Trophoblast cell (in vitro differentiated cells and primary cell): ENCODE data around the gene MEIKIN.
"Not testable (repeated sequence)": the region's sequence is repeated elsewhere in the genome, so short reads cannot be mapped to it uniquely, and the experiment has no call there.

Experiments used
- DNase-seq, 2 donors: peaks; one replicate each; pipeline ENCODE4 v3.0.0-alpha.2; 2016
- H2AFZ ChIP-seq: 2 replicates; pipeline ENCODE4 v1.6.1; 2013; ENCODE audit warnings: low read length, moderate library complexity, mild to moderate bottlenecking; ENCODE audit not compliant: insufficient read depth, poor library complexity
- H2AK5ac ChIP-seq: 2 replicates; pipeline ENCODE4 v1.6.1; 2013; ENCODE audit warnings: mild to moderate bottlenecking, low read length
- H2BK120ac ChIP-seq: 2 replicates; pipeline ENCODE4 v1.6.1; 2013; ENCODE audit warnings: low read length, mild to moderate bottlenecking, moderate library complexity; ENCODE audit not compliant: insufficient read depth, poor library complexity
- H2BK12ac ChIP-seq: 2 replicates; pipeline ENCODE4 v1.6.1; 2013; ENCODE audit warnings: mild to moderate bottlenecking, low read length, moderate library complexity
- H2BK5ac ChIP-seq: 2 replicates; pipeline ENCODE4 v1.6.1; 2013; ENCODE audit warnings: low read length, low read depth, moderate library complexity, mild to moderate bottlenecking; ENCODE audit not compliant: poor library complexity
- H3K14ac ChIP-seq: 2 replicates; pipeline ENCODE4 v1.6.1; 2013; ENCODE audit warnings: mild to moderate bottlenecking, low read length
- H3K18ac ChIP-seq: 2 replicates; pipeline ENCODE4 v1.6.1; 2013; ENCODE audit warnings: mild to moderate bottlenecking, low read length
- H3K23ac ChIP-seq: 2 replicates; pipeline ENCODE4 v1.6.1; 2013; ENCODE audit warnings: low read length
- H3K27ac ChIP-seq: 2 replicates; pipeline ENCODE4 v1.5.1; 2013; ENCODE audit warnings: low read depth, mild to moderate bottlenecking, inconsistent platforms, low read length, moderate library complexity
- H3K27me3 ChIP-seq: 2 replicates; pipeline ENCODE4 v1.6.1; 2013; ENCODE audit warnings: inconsistent platforms, mild to moderate bottlenecking, low read length, moderate library complexity; ENCODE audit not compliant: insufficient read depth
- H3K36me3 ChIP-seq, 2 experiments: 1 replicate in 1 of 2; 2 replicates in 1 of 2; pipeline ENCODE4 v1.6.1; 2013; ENCODE audit warnings: low read length in 2 of 2, mild to moderate bottlenecking in 2 of 2, moderate library complexity in 1 of 2; ENCODE audit not compliant: insufficient read depth in 2 of 2, control insufficient read depth in 1 of 2
- H3K4ac ChIP-seq: 2 replicates; pipeline ENCODE4 v1.6.1; 2013; ENCODE audit warnings: low read depth, mild to moderate bottlenecking, low read length, moderate library complexity
- H3K4me1 ChIP-seq, 2 experiments: 1 replicate in 1 of 2; 2 replicates in 1 of 2; pipeline ENCODE4 v1.6.1; 2013; ENCODE audit warnings: low read length in 2 of 2, mild to moderate bottlenecking in 2 of 2, moderate library complexity in 1 of 2; ENCODE audit not compliant: insufficient read depth in 2 of 2, control insufficient read depth in 1 of 2
- H3K4me2 ChIP-seq: 2 replicates; pipeline ENCODE4 v1.6.1; 2013; ENCODE audit warnings: inconsistent platforms, mild to moderate bottlenecking, low read length, moderate library complexity
- H3K4me3 ChIP-seq: 2 replicates; pipeline ENCODE4 v1.5.1; 2013; ENCODE audit warnings: mild to moderate bottlenecking, low read depth, low read length, inconsistent platforms
- H3K79me1 ChIP-seq: one replicate; pipeline ENCODE4 v1.6.1; 2013; ENCODE audit warnings: low read length
- H3K79me2 ChIP-seq: 2 replicates; pipeline ENCODE4 v1.6.1; 2013; ENCODE audit warnings: low read length, mild to moderate bottlenecking; ENCODE audit not compliant: control insufficient read depth, insufficient read depth, poor library complexity
- H3K9ac ChIP-seq: 2 replicates; pipeline ENCODE4 v1.6.1; 2013; ENCODE audit warnings: mild to moderate bottlenecking, low read length
- H3K9me3 ChIP-seq: 2 replicates; pipeline ENCODE4 v1.6.1; 2013; ENCODE audit warnings: low read depth, mild to moderate bottlenecking, control low read depth, inconsistent platforms, low read length; ENCODE audit not compliant: insufficient read depth
- H4K12ac ChIP-seq: 2 replicates; pipeline ENCODE4 v1.6.1; 2013; ENCODE audit warnings: low read depth, mild to moderate bottlenecking, low read length, moderate library complexity
- H4K8ac ChIP-seq: 2 replicates; pipeline ENCODE4 v1.6.1; 2013; ENCODE audit warnings: low read depth, mild to moderate bottlenecking, low read length, moderate library complexity
- H4K91ac ChIP-seq: one replicate; pipeline ENCODE4 v1.6.1; 2013; ENCODE audit warnings: low read depth, mild to moderate bottlenecking, low read length, moderate library complexity
- WGBS: extraction: QIAGEN DNeasy Blood & Tissue Kit; methylation state at CpG from one replicate; pipeline ENCODE4 v1.1.7; 2013; ENCODE audit warnings: missing lambda C conversion rate; ENCODE audit not compliant: insufficient read length, insufficient coverage; ENCODE audit errors: extremely low coverage; 5-methylcytosine and 5-hydroxymethylcytosine counted together

MEIKIN gene

DNA sequence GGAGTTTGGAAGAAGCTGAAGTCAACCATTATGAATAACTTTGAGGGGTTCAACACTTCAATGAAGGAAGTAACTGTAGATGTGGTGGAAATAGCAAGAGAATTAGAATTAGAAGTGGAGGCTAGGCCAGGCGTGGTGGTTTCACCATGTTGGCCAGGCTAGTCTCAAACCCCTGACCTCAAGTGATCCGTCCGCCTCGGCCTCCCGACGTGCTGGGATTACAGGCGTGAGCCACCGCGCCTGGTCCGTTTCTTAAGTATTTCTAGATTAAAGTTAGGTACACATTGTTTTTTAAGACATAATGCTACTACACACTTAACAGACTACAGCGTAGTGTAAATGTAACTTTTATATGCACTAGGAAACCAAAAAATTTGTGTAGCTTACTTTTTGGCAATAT is 162.7 kb downstream of the MEIKIN start:
- Histone ChIP-seq H3K79me1 (no peaks in the 10 kb centered on the region), H3K4me1 (peaks cover 0 to 1% of the 10 kb centered on the region in 2 experiments), H3K4ac (no peak overlapping the region), H4K12ac (no peak overlapping the region), H2AK5ac (no peak overlapping the region), H3K36me3 (no peaks in the 10 kb centered on the region), H3K9me3 (no peaks in the 10 kb centered on the region), H2BK12ac (no peak overlapping the region), H2BK120ac (no peak overlapping the region), H3K18ac (no peak overlapping the region), H4K8ac (no peak overlapping the region), H3K79me2 (peaks cover 2% of the 10 kb centered on the region), H3K27me3 (no peaks in the 10 kb centered on the region), H3K4me2 (no peak overlapping the region), H3K4me3 (no peak overlapping the region), H2AFZ (no peak overlapping the region), H4K91ac (no peak overlapping the region), H3K14ac (no peak overlapping the region), H3K9ac (no peak overlapping the region), H2BK5ac (no peak overlapping the region), H3K27ac (no peak overlapping the region), H3K23ac (no peak overlapping the region)
- no CpG with 5 or more reads among the region's 11 CpGs for WGBS
- no peak for DNase-seq

DNA sequence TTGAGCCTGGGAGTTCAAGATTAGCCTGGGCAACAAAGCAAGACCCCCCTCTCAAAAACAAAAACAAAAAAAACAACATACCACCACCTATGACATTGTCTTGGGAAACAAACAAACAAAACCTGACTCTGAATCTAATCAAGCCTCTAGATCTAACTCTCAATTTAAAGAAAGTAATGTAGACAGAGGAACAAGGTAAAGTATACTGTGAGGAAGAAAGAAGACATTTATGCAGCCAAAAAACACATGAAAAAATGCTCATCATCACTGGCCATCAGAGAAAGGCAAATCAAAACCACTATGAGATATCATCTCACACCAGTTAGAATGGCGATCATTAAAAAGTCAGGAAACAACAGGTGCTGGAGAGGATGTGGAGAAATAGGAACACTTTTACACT is 167.3 kb downstream of the MEIKIN start:
- H3K4me3 ChIP-seq, H2AK5ac ChIP-seq, H3K4ac ChIP-seq, H3K4me2 ChIP-seq, H3K14ac ChIP-seq, H3K9ac ChIP-seq, H4K91ac ChIP-seq, H2AFZ ChIP-seq, H3K23ac ChIP-seq, H3K79me2 ChIP-seq, H2BK12ac ChIP-seq, H3K9me3 ChIP-seq, H3K79me1 ChIP-seq, H4K12ac ChIP-seq, H3K27me3 ChIP-seq, H4K8ac ChIP-seq, H2BK120ac ChIP-seq, H3K18ac ChIP-seq, H3K27ac ChIP-seq, H3K36me3 ChIP-seq, H3K4me1 ChIP-seq, DNase-seq, H2BK5ac ChIP-seq: not testable (repeated sequence)
- WGBS, result no CpG with 5 or more reads among the region's 1 CpG

DNA sequence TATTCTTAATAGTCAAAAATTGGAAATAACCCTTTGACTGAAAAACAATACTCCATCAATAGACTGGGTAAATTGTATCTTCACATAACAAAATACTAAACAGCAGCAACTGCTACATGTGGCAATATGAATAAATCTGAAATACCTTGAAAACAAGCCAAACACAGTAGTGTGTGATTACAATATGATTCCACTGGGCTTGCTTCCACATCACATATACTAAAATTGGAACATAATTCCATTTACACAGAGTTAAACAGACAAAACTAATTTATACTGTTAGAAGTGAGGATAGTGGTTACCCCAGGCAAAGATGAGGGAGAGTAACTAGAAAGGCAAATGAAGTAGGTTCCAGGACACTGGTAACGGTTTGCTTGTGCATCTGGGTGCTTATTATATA is 169.0 kb downstream of the MEIKIN start:
- Histone ChIP-seq H3K4ac (no peak overlapping the region), H3K23ac (no peak overlapping the region), H3K9ac (no peak overlapping the region), H4K12ac (no peak overlapping the region), H3K27me3 (no peaks in the 10 kb centered on the region), H2BK5ac (no peak overlapping the region), H2BK120ac (no peak overlapping the region), H3K9me3 (no peaks in the 10 kb centered on the region), H3K4me2 (no peak overlapping the region), H3K14ac (no peak overlapping the region), H2AFZ (no peak overlapping the region), H3K4me3 (no peak overlapping the region), H3K36me3 (no peaks in the 10 kb centered on the region), H4K8ac (no peak overlapping the region), H2BK12ac (no peak overlapping the region), H3K27ac (no peak overlapping the region), H3K18ac (no peak overlapping the region), H4K91ac (no peak overlapping the region), H3K79me2 (peaks cover 2% of the 10 kb centered on the region), H3K79me1 (no peaks in the 10 kb centered on the region), H2AK5ac (no peak overlapping the region), H3K4me1 (no peaks in the 10 kb centered on the region)
- no CpG with 5 or more reads among the region's 1 CpG for WGBS
- no peak for DNase-seq

DNA sequence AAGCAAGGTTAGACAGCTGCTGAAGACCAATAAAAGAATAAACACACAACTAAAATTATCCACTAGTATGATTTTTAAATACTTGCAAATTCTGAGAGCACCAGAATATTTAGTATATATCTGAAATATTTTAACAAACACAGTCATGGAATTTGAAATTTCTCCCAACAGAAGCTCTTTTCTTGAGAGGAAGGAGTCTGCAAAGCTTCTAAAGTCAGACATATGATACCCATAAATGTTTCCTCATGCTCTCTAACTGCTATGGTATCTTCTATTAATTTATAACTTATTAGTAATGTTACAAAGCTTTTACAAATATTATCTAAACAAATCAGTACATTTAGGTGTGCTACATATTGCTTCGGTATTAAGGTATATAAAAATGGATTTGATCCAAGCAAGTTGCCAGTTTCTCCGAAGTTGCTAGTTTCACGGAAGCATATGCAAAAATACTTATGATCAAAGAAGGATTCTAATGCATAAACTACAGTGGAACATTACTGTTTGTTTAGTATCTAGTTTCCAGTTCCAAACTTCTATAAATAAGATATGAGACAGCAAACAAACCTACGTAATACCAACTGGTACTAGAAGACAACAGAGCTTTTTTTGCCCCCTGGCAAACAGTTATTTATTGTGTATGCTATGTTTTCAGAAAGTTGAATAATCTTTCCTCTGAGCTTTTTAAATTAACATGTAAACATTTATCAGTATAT is 170.7 kb downstream of the MEIKIN start:
- Histone ChIP-seq H2BK12ac (no peak overlapping the region), H3K4ac (no peak overlapping the region), H3K79me2 (no peaks in the 10 kb centered on the region), H4K12ac (no peak overlapping the region), H3K36me3 (no peaks in the 10 kb centered on the region), H4K8ac (no peak overlapping the region), H3K79me1 (no peaks in the 10 kb centered on the region), H2AK5ac (no peak overlapping the region), H2BK120ac (no peak overlapping the region), H2AFZ (no peak overlapping the region), H3K9ac (no peak overlapping the region), H3K23ac (no peak overlapping the region), H3K4me2 (no peak overlapping the region), H3K14ac (no peak overlapping the region), H3K27ac (no peak overlapping the region), H3K4me3 (no peak overlapping the region), H3K27me3 (no peaks in the 10 kb centered on the region), H3K9me3 (no peaks in the 10 kb centered on the region), H3K18ac (no peak overlapping the region), H4K91ac (no peak overlapping the region), H2BK5ac (no peak overlapping the region), H3K4me1 (peaks cover 0 to 2% of the 10 kb centered on the region in 2 experiments)
- WGBS, result no CpG with 5 or more reads among the region's 4 CpGs
- DNase-seq, result no peak
